H1 (cell line): ENCODE data around the gene TNFRSF6B.

Experiments used
- POLR2A ChIP-seq, 2 experiments: IDR thresholded peaks; 1 replicate in 1 of 2; 2 replicates in 1 of 2; pipeline ENCODE4 v1.6.1; 2011; ENCODE audit warnings: low read depth in 2 of 2, low read length in 2 of 2, mild to moderate bottlenecking in 2 of 2; ENCODE audit errors: control extremely low read depth in 1 of 2
- TF ChIP-seq, protein P1 (sequence below), 3 experiments: IDR thresholded peaks; 1 replicate in 2 of 3; 2 replicates in 1 of 3; pipeline versions ENCODE4 v1.5.1 to v1.6.1; 2011; ENCODE audit warnings: low read length in 3 of 3, mild to moderate bottlenecking in 3 of 3, inconsistent platforms in 2 of 3, low read depth in 1 of 3, moderate library complexity in 1 of 3; ENCODE audit not compliant: insufficient read depth in 1 of 3; ENCODE audit errors: control extremely low read depth in 1 of 3

DNA sequence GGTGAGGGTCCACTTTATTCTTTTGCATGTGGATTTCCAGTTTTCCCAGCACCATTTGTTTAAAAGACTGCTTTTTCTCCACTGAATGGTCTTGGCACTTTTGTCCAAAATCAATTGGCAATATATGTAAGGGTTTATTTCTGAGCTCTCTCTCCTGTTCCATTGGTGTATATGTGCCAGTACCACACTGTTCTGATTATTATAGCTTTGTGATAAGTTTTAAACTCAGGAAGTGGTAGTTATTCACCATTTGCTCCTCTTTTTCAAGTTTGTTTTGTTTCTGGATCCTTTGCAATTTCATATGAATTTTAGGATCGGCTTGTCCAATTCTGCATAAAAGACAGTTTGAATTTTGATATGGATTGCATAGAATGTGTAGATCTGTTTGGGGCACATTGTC lies 15.7 kb downstream of the TNFRSF6B start:
- TF ChIP-seq, protein P1, sequence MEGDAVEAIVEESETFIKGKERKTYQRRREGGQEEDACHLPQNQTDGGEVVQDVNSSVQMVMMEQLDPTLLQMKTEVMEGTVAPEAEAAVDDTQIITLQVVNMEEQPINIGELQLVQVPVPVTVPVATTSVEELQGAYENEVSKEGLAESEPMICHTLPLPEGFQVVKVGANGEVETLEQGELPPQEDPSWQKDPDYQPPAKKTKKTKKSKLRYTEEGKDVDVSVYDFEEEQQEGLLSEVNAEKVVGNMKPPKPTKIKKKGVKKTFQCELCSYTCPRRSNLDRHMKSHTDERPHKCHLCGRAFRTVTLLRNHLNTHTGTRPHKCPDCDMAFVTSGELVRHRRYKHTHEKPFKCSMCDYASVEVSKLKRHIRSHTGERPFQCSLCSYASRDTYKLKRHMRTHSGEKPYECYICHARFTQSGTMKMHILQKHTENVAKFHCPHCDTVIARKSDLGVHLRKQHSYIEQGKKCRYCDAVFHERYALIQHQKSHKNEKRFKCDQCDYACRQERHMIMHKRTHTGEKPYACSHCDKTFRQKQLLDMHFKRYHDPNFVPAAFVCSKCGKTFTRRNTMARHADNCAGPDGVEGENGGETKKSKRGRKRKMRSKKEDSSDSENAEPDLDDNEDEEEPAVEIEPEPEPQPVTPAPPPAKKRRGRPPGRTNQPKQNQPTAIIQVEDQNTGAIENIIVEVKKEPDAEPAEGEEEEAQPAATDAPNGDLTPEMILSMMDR (IDR thresholded peaks at IDR 0.05; ENCODE audit: control extremely low read depth in 1 of 3, insufficient read depth in 1 of 3, low read depth in 1 of 3, low read length in 3 of 3), result no peak
- TF ChIP-seq POLR2A (IDR thresholded peaks at IDR 0.05; ENCODE audit: control extremely low read depth in 1 of 2, low read depth in 2 of 2, low read length in 2 of 2), result no peak
